ENCODE measurements around the gene GNLY. TPM values are rescaled to one million over a fixed set of nuclear protein-coding genes. Genes with fewer than 3 reads are reported as not detected.

Gene GNLY
- total and polyA plus RNA-seq, 2 of the 4 experiments (the other 2 are of a cell fraction), result not detected

DNA sequence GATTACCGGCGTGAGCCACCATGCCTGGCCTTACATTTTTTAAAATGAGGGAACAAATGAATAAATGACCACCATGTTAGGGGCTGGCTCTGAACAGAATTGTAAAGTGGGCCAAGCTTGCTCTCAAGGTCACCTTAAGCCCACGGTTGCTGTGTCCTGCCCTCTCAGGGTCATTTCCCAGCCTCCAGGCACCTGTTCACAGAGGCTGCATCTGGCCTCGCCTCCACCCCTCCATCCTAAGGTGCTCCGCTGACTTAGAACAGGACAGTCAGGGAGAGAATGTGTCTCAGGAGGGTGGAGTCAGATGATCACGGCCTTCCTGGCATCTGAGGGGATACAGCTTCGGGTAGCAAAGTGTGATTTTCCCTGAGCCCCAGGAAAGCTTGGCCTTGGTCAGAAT is 33.4 kb upstream of the GNLY start:
- Histone ChIP-seq H3K23ac (ENCODE audit: low read depth, low read length) (no peak overlapping the region), H3K27ac (ENCODE audit: insufficient read depth, low read length) (no peak overlapping the region), H4K8ac (ENCODE audit: low read depth in 2 of 2, low read length in 2 of 2) (no peak overlapping the region), H3K79me1 (ENCODE audit: low read depth in 1 of 2, low read length in 2 of 2) (no peaks in the 10 kb centered on the region), H3K9ac (ENCODE audit: low read depth, low read length) (no peak overlapping the region), H2AFZ (replicated peaks; ENCODE audit: low read length, poor library complexity) (no peak overlapping the region), H3K4ac (ENCODE audit: low read depth, low read length) (no peak overlapping the region), H2BK5ac (ENCODE audit: low read depth, low read length, poor library complexity, severe bottlenecking) (no peak overlapping the region), H2BK20ac (ENCODE audit: low read depth, low read length) (no peak overlapping the region), H3K4me1 (ENCODE audit: control insufficient read depth, insufficient read depth, low read length) (peaks cover 11% of the 10 kb centered on the region), H4K5ac (ENCODE audit: low read depth, low read length) (no peak overlapping the region), H2BK15ac (ENCODE audit: low read depth, low read length) (no peak overlapping the region), H2BK120ac (ENCODE audit: low read depth, low read length) (no peak overlapping the region), H3K56ac (ENCODE audit: extremely low read depth, insufficient read depth, low read length) (no peak overlapping the region), H3K4me2 (ENCODE audit: low read depth, low read length) (no peak overlapping the region), H3K18ac (ENCODE audit: low read depth, low read length) (no peak overlapping the region), H4K20me1 (ENCODE audit: insufficient read depth, low read length) (no peaks in the 10 kb centered on the region), H2AK9ac (replicated peaks; ENCODE audit: low read depth, low read length, poor library complexity) (no peak overlapping the region), H3K36me3 (ENCODE audit: control insufficient read depth, insufficient read depth, low read length) (peaks cover 2% of the 10 kb centered on the region; the same call in 1 of the 2 replicates), H3K27me3 (ENCODE audit: control insufficient read depth, insufficient read depth, low read length) (no peaks in the 10 kb centered on the region), H3K9me1 (ENCODE audit: insufficient read depth, low read length) (peaks cover 20% of the 10 kb centered on the region), H3K4me3 (ENCODE audit: insufficient read depth, low read depth, low read length) (no peak overlapping the region), H3K9me3 (ENCODE audit: control insufficient read depth, insufficient read depth, low read length) (no peaks in the 10 kb centered on the region), H2AK5ac (ENCODE audit: low read depth, low read length) (no peak overlapping the region; the same call in 1 of the 2 replicates), H3K14ac (replicated peaks; ENCODE audit: low read depth, low read length) (no peak overlapping the region), H4K91ac (ENCODE audit: insufficient read depth, low read depth, low read length) (no peak overlapping the region)
- in situ Hi-C loops (cut with MboI; ENCODE audit: low sequenced_read_pairs), result no loop called here
- WGBS, 2 experiments (ENCODE audit: extremely low coverage in 2 of 2, insufficient read length in 1 of 2), result 94% methylated on average over 3 of the region's 7 CpGs; no CpG with 5 or more reads in 1 of the 2 experiments
- no peak for TF ChIP-seq MAZ (IDR thresholded peaks at IDR 0.05; ENCODE audit: borderline replicate concordance, low read depth, low read length)
- TF ChIP-seq, protein P1, sequence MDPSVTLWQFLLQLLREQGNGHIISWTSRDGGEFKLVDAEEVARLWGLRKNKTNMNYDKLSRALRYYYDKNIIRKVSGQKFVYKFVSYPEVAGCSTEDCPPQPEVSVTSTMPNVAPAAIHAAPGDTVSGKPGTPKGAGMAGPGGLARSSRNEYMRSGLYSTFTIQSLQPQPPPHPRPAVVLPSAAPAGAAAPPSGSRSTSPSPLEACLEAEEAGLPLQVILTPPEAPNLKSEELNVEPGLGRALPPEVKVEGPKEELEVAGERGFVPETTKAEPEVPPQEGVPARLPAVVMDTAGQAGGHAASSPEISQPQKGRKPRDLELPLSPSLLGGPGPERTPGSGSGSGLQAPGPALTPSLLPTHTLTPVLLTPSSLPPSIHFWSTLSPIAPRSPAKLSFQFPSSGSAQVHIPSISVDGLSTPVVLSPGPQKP (IDR thresholded peaks at IDR 0.05; ENCODE audit: borderline replicate concordance, low read depth, low read length), result no peak
- TF ChIP-seq NFE2L2 (IDR thresholded peaks at IDR 0.05; ENCODE audit: low read depth, low read length), result no peak
- no peak for TF ChIP-seq POLR2A (IDR thresholded peaks at IDR 0.05; ENCODE audit: low read depth, low read length)
- TF ChIP-seq RCOR1 (IDR thresholded peaks at IDR 0.05; ENCODE audit: insufficient replicate concordance, low read length), result no peak
- TF ChIP-seq BHLHE40 (IDR thresholded peaks at IDR 0.05; ENCODE audit: low read depth, low read length), result no peak
- TF ChIP-seq CEBPB (IDR thresholded peaks at IDR 0.05; ENCODE audit: low read depth, low read length), result no peak
- TF ChIP-seq, protein P2, sequence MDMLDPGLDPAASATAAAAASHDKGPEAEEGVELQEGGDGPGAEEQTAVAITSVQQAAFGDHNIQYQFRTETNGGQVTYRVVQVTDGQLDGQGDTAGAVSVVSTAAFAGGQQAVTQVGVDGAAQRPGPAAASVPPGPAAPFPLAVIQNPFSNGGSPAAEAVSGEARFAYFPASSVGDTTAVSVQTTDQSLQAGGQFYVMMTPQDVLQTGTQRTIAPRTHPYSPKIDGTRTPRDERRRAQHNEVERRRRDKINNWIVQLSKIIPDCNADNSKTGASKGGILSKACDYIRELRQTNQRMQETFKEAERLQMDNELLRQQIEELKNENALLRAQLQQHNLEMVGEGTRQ (IDR thresholded peaks at IDR 0.05; ENCODE audit: low read depth, low read length), result no peak
- TF ChIP-seq, protein P3, sequence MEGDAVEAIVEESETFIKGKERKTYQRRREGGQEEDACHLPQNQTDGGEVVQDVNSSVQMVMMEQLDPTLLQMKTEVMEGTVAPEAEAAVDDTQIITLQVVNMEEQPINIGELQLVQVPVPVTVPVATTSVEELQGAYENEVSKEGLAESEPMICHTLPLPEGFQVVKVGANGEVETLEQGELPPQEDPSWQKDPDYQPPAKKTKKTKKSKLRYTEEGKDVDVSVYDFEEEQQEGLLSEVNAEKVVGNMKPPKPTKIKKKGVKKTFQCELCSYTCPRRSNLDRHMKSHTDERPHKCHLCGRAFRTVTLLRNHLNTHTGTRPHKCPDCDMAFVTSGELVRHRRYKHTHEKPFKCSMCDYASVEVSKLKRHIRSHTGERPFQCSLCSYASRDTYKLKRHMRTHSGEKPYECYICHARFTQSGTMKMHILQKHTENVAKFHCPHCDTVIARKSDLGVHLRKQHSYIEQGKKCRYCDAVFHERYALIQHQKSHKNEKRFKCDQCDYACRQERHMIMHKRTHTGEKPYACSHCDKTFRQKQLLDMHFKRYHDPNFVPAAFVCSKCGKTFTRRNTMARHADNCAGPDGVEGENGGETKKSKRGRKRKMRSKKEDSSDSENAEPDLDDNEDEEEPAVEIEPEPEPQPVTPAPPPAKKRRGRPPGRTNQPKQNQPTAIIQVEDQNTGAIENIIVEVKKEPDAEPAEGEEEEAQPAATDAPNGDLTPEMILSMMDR (conservative IDR thresholded peaks at IDR 0.05; ENCODE audit: low read depth, low read length), result no peak
- TF ChIP-seq SMC3 (IDR thresholded peaks at IDR 0.05; ENCODE audit: low read depth, low read length), result no peak
- no peak for TF ChIP-seq RAD21 (IDR thresholded peaks at IDR 0.05; ENCODE audit: low read length)
- no peak for TF ChIP-seq RFX5 (IDR thresholded peaks at IDR 0.05; ENCODE audit: low read depth, low read length)
- dilution Hi-C loops (cut with HindIII; ENCODE audit: low sequenced_read_pairs, unreplicated experiment), result no loop called here
- DNase-seq, result no peak
- BruUV-seq (replicated peaks), result no TSS peak
- no peak for ATAC-seq (ENCODE audit: low read depth)
- ChIA-PET CTCF (no interaction called here), POLR2A (ENCODE audit: unreplicated experiment) (interaction anchor here (0.6 kb wide), 1 partner anchor 15 kb away, joined by 3 read pairs; no protein-coding TSS in a partner anchor)
- intact Hi-C loops (cut with micrococcal nuclease), result no loop called here

Measured in IMR-90 (cell line).